Liver (tissue), 3 donors: ENCODE measurements around the gene MSX2.

Experiments used
- HNF4A ChIP-seq, 2 donors: conservative IDR thresholded peaks; 2 replicates each; pipeline ENCODE4 v1.6.1; 2016; ENCODE audit warnings: antibody characterized with exemption in 2 of 2, mild to moderate bottlenecking in 2 of 2
- TAF1 ChIP-seq: conservative IDR thresholded peaks from 2 replicates; pipeline ENCODE4 v1.6.1; 2016; ENCODE audit warnings: antibody characterized with exemption, mild to moderate bottlenecking
- TF ChIP-seq, protein P1 (sequence below): fragments of 150-350 bp; IDR thresholded peaks from 2 replicates; pipeline ENCODE4 v1.5.1; 2017; ENCODE audit warnings: improper control_type of control experiment, low read depth, low read length; ENCODE audit not compliant: missing input control
- TF ChIP-seq, protein P2 (sequence below): IDR thresholded peaks from 2 replicates; pipeline ENCODE4 v1.6.1; 2016; ENCODE audit warnings: antibody characterized with exemption
- TF ChIP-seq, protein P3 (sequence below): IDR thresholded peaks from 2 replicates; pipeline ENCODE4 v1.6.1; 2016; ENCODE audit warnings: antibody characterized with exemption
- donor health status: healthy.
- donor health status: healthy.

DNA sequence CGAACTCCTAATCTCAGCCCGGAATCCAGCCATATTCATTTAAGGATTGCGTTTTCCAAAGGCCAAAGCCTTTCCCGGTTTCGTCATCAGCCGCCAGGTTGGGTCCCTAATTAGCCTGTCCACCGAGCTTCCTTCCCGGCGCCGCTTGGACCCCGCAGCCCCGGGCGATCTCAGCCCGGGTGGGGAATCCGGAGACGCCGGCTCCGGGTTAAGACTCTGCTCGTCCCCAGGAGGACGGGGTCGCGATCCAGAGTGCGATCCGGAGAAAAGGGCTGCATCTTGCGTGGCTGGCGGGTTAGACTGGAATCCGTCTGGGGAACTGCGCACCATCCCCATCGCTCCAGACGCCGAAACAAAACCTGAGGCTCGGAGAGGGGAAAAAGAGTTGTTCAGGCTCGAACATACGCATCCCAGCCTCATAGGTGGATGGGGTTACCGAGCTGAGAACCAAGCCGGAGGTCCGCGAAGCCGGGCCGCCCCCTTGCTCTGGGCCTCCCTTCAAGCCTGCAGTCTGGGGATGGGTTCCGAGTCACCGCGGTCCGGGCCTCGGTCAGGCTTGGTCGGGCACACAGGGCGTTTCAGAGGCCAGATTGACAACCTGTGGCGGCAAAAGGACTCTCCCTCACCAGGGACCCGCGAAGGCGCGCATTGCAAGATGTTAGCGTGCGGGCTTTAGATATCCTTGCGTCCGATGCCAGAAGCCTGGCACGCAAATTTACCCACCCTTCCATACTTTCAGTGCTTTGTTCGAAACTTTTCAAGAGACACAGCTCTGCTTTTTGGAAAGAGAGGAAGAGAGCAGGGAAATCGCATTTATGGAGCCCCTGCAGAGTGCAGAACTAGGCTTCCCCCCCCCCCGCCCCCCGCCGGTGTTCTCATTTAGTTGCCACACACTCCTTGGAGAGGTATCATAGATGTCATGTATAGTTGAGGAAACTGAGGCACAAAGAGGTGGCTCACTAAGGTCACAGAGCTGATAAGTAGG lies 7.9 kb downstream of the MSX2 start:
- TF ChIP-seq TAF1, result no peak
- TF ChIP-seq, protein P1, sequence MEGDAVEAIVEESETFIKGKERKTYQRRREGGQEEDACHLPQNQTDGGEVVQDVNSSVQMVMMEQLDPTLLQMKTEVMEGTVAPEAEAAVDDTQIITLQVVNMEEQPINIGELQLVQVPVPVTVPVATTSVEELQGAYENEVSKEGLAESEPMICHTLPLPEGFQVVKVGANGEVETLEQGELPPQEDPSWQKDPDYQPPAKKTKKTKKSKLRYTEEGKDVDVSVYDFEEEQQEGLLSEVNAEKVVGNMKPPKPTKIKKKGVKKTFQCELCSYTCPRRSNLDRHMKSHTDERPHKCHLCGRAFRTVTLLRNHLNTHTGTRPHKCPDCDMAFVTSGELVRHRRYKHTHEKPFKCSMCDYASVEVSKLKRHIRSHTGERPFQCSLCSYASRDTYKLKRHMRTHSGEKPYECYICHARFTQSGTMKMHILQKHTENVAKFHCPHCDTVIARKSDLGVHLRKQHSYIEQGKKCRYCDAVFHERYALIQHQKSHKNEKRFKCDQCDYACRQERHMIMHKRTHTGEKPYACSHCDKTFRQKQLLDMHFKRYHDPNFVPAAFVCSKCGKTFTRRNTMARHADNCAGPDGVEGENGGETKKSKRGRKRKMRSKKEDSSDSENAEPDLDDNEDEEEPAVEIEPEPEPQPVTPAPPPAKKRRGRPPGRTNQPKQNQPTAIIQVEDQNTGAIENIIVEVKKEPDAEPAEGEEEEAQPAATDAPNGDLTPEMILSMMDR, result no peak
- TF ChIP-seq, protein P2, sequence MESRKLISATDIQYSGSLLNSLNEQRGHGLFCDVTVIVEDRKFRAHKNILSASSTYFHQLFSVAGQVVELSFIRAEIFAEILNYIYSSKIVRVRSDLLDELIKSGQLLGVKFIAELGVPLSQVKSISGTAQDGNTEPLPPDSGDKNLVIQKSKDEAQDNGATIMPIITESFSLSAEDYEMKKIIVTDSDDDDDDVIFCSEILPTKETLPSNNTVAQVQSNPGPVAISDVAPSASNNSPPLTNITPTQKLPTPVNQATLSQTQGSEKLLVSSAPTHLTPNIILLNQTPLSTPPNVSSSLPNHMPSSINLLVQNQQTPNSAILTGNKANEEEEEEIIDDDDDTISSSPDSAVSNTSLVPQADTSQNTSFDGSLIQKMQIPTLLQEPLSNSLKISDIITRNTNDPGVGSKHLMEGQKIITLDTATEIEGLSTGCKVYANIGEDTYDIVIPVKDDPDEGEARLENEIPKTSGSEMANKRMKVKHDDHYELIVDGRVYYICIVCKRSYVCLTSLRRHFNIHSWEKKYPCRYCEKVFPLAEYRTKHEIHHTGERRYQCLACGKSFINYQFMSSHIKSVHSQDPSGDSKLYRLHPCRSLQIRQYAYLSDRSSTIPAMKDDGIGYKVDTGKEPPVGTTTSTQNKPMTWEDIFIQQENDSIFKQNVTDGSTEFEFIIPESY, result no peak
- no peak for TF ChIP-seq HNF4A (conservative IDR thresholded peaks at IDR 0.05)
- TF ChIP-seq, protein P3, sequence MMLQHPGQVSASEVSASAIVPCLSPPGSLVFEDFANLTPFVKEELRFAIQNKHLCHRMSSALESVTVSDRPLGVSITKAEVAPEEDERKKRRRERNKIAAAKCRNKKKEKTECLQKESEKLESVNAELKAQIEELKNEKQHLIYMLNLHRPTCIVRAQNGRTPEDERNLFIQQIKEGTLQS, result no peak
